NT2/D1 (cell line): ENCODE data around the gene PBRM1.
"Not testable (repeated sequence)": the region's sequence is repeated elsewhere in the genome, so short reads cannot be mapped to it uniquely, and the experiment has no call there.

Experiments
- DNase-seq: peaks from one replicate; pipeline ENCODE4 v3.0.0-alpha.2; 2011; ENCODE audit warnings: low read depth, low spot score
- H3K27me3 ChIP-seq: 2 replicates; pipeline ENCODE4 v1.6.0; 2011; ENCODE audit warnings: mild to moderate bottlenecking; ENCODE audit not compliant: insufficient read length, insufficient read depth
- H3K36me3 ChIP-seq: 2 replicates; pipeline ENCODE4 v1.6.1; 2011; ENCODE audit warnings: mild to moderate bottlenecking, low read length, mixed read lengths; ENCODE audit not compliant: insufficient read depth, insufficient read length
- H3K4me1 ChIP-seq: 2 replicates; pipeline ENCODE4 v1.5.1; 2011; ENCODE audit not compliant: insufficient read depth, insufficient read length
- H3K4me3 ChIP-seq: 2 replicates; pipeline ENCODE4 v1.5.1; 2011; ENCODE audit warnings: low read depth; ENCODE audit not compliant: insufficient read length
- H3K9ac ChIP-seq: 2 replicates; pipeline ENCODE4 v1.6.0; 2011; ENCODE audit warnings: low read depth; ENCODE audit not compliant: insufficient read length
- H3K9me3 ChIP-seq: 2 replicates; pipeline ENCODE4 v1.5.1; 2011; ENCODE audit warnings: mild to moderate bottlenecking, low read length; ENCODE audit not compliant: insufficient read depth
- SUZ12 ChIP-seq: IDR thresholded peaks from 2 replicates; pipeline ENCODE4 v1.6.1; 2011; ENCODE audit not compliant: insufficient read length, insufficient read depth; ENCODE audit errors: extremely low read depth
- YY1 ChIP-seq: IDR thresholded peaks from 2 replicates; pipeline ENCODE4 v1.6.1; 2011; ENCODE audit not compliant: insufficient read length, insufficient read depth
- ZNF274 ChIP-seq: IDR thresholded peaks from 2 replicates; pipeline ENCODE4 v1.6.1; 2011; ENCODE audit warnings: mild to moderate bottlenecking, low read depth, low read length

Gene PBRM1

DNA sequence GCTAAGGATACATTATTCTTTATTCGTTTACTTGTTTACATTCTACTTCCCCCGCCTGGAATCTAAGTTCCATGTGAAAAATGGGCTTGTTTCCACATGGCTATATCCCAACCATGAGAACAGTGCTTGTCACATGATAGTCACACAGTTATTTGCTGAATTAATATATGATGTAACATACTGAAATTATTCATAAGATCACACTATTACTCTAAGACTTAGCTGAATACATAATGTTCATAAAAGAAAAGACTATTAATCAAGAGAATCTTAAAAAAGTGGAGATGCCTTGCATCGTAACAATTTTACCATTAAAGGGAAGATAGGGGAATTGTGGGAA lies 6.5 kb downstream of the PBRM1 start:
- TF ChIP-seq YY1 (no peak), ZNF274 (no peak)
- no peak for DNase-seq
- H3K36me3 ChIP-seq, result peaks cover 72% of the 10 kb centered on the region
- H3K4me1 ChIP-seq, result no peaks in the 10 kb centered on the region
- no peaks in the 10 kb centered on the region for H3K27me3 ChIP-seq
- H3K4me3 ChIP-seq, result no peak overlapping the region
- no peaks in the 10 kb centered on the region for H3K9me3 ChIP-seq
- no peak overlapping the region for H3K9ac ChIP-seq

DNA sequence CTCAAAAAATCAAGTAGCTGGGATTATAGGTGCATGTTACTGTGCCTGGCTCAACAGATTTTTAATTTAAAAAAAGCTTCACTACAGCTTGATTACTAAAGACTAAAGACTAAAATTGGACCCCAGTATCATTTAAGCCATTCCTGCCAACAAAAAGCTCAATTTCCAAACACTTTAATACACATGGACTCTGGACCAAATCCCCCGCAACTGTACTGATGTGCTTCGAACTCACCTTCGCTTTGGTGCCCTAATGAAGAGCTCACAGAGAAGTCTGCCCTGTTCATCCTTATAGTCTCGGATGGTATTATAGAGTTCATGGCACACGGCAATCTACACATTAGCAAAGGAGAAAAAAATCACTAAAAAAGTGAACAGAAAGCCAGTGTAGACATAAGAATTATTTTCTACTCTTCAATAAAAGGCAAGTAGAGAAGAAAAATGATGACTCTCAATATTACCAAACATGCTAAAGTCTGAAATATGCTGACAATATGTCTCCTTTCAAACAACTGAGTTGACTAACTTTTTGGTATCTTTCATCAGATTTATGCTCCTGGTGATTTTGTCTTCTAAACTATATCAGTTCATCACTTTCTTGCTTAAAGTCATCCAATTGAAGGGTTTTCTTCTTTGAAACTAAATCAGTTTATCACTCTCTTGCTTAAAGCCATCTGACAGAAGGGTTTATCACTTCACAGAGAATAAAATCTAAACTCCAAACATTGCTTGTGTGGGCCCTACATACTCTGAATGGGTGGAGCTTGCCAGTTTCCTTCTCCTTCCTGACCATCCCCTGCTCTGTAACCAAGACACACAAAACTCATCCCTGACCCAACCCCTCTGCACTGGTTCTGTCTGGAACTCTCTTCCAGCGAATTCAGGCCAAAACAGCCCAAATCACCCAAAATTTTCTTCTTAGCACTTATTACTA lies 7.2 kb downstream of the PBRM1 start:
- no peak for DNase-seq
- Histone ChIP-seq H3K4me1 (no peaks in the 10 kb centered on the region), H3K9me3 (no peaks in the 10 kb centered on the region), H3K9ac (no peak overlapping the region), H3K27me3 (no peaks in the 10 kb centered on the region), H3K4me3 (no peak overlapping the region), H3K36me3 (peaks cover 72% of the 10 kb centered on the region)
- TF ChIP-seq ZNF274 (no peak), SUZ12 (no peak), YY1 (no peak)

GRCh38 chr3:52676201-52676600 lies 9.5 kb downstream of the PBRM1 start:
- not testable (repeated sequence) for H3K27me3 ChIP-seq, H3K9me3 ChIP-seq, H3K4me3 ChIP-seq, H3K9ac ChIP-seq, DNase-seq, H3K4me1 ChIP-seq
- peaks cover 83% of the 10 kb centered on the region for H3K36me3 ChIP-seq

DNA sequence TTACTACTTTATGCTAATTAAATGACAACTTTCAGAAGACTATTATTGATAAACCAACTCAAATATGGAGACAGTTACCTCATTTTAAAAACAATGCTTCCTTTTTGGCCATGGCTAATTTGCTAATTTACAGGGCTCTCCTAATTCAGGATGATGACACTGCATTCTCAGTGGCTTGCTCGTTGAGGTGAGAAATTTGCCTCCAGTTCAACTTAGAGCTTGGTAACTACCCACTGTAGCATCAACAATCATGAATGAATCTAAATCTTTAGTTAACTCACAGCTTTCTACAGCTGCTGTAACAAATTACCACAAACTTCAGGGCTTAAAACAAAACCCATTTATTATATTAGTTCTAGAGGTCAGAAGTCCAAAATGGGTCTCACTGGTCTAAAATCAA lies 14.0 kb downstream of the PBRM1 start:
- peaks cover 64% of the 10 kb centered on the region for H3K36me3 ChIP-seq
- no peak overlapping the region for H3K9ac ChIP-seq
- DNase-seq, result no peak
- TF ChIP-seq ZNF274, result no peak
- TF ChIP-seq SUZ12, result no peak
- TF ChIP-seq YY1, result no peak
- H3K4me1 ChIP-seq, result no peaks in the 10 kb centered on the region
- H3K4me3 ChIP-seq, result no peak overlapping the region
- no peaks in the 10 kb centered on the region for H3K27me3 ChIP-seq
- H3K9me3 ChIP-seq, result no peaks in the 10 kb centered on the region

- Histone ChIP-seq H3K4me3 (no peak overlapping the region), H3K36me3 (peaks cover 63% of the 10 kb centered on the region), H3K4me1 (no peaks in the 10 kb centered on the region), H3K27me3 (no peaks in the 10 kb centered on the region), H3K9ac (no peak overlapping the region), H3K9me3 (no peaks in the 10 kb centered on the region)
- no peak for DNase-seq
- TF ChIP-seq ZNF274 (no peak), YY1 (no peak), SUZ12 (no peak)
These were observed 14.8 kb downstream of the PBRM1 start for GRCh38 chr3:52670621-52671521.

DNA sequence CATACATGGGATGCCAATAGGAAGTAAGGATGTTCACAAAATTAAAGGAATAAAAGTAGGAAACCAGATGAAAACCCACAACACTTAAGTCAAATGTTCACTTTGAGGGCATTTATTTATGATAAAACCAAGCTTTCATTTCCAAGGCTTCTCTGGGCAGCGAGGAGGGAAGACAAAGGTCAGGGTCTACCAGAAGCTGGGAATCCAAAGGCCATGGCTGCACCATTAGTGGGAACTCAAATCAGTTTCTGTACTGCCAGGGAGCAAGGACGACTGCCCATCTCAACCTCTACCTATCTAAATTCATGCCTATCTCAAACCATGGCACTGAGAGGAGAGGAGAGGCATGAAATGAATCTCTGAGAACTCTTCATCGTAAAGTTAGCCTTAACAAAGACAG lies 22.6 kb downstream of the PBRM1 start:
- Histone ChIP-seq H3K4me1 (no peaks in the 10 kb centered on the region), H3K4me3 (no peak overlapping the region), H3K36me3 (peaks cover 82% of the 10 kb centered on the region), H3K9me3 (no peaks in the 10 kb centered on the region), H3K9ac (no peak overlapping the region), H3K27me3 (no peaks in the 10 kb centered on the region)
- TF ChIP-seq ZNF274 (no peak), SUZ12 (no peak), YY1 (no peak)
- no peak for DNase-seq

DNA sequence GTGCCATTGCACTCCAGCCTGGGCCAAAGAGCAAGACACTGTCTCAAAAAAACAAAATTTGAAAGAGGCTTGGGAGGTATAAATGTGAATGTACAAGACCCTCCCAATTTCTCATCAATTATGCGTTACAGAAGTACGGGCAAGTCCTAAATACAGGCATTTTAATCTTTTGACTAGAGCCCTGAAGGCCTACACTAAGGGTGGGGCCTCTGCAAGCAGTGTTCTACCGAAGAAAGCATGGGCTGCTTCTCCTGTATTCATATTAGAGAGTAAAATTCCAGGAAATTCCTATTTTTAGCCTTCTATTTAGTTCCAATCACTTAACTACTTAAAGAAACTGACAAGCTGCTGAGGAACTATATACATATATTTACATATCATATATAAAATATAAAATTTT lies 25.7 kb downstream of the PBRM1 start:
- no peaks in the 10 kb centered on the region for H3K4me1 ChIP-seq
- no peaks in the 10 kb centered on the region for H3K27me3 ChIP-seq
- H3K9me3 ChIP-seq, result no peaks in the 10 kb centered on the region
- TF ChIP-seq YY1 (no peak), ZNF274 (no peak), SUZ12 (no peak)
- no peak overlapping the region for H3K4me3 ChIP-seq
- H3K9ac ChIP-seq, result no peak overlapping the region
- peaks cover 86% of the 10 kb centered on the region for H3K36me3 ChIP-seq
- no peak for DNase-seq
